Stomach (tissue), 9 donors: ENCODE data around the gene GPBP1L1. TPM values are rescaled to one million over a fixed set of nuclear protein-coding genes. Genes with fewer than 3 reads are reported as not detected.

Source experiments
- DNase-seq, 2 donors: peaks; one replicate each; pipeline versions ENCODE4 v3.0.0 to v3.0.0-alpha.2; 2013 to 2019
- H3K27ac ChIP-seq, 5 donors: fragments of 200-600 bp in 4 of 5; sonication (generic) in 4 of 5; one replicate each; pipeline ENCODE4 v1.5.1; 2013 to 2019; ENCODE audit warnings: mild to moderate bottlenecking in 1 of 5, moderate library complexity in 1 of 5
- H3K27me3 ChIP-seq, 3 donors: fragments of 200-600 bp; sonication (generic); one replicate each; pipeline ENCODE4 v1.5.1; 2017 to 2019; ENCODE audit warnings: mixed run types in 1 of 3
- H3K36me3 ChIP-seq, 4 donors: fragments of 200-600 bp; sonication (generic); 1 replicate in 3 of 4; 2 replicates in 1 of 4; pipeline ENCODE4 v1.5.1; 2016 to 2019
- H3K4me1 ChIP-seq, 4 donors: fragments of 200-600 bp; sonication (generic); one replicate each; pipeline ENCODE4 v1.5.1; 2016 to 2019
- H3K4me3 ChIP-seq, 4 donors: fragments of 200-600 bp; sonication (generic) in 3 of 4; one replicate each; pipeline ENCODE4 v1.5.1; 2016 to 2019; ENCODE audit warnings: mild to moderate bottlenecking in 1 of 4
- H3K9me3 ChIP-seq, 4 donors: fragments of 200-600 bp; sonication (generic); one replicate each; pipeline ENCODE4 v1.5.1; 2016 to 2019
- EP300 ChIP-seq: sonication (generic); formaldehyde crosslinking; IDR thresholded peaks from one replicate; pipeline ENCODE4 v1.6.1; 2017; ENCODE audit warnings: antibody characterized with exemption
- POLR2A ChIP-seq, 4 donors: fragments of 450-650 bp; IDR thresholded peaks; one replicate each; pipeline ENCODE4 v1.6.1; 2016; ENCODE audit warnings: antibody characterized with exemption in 4 of 4, control low read depth in 2 of 4, mild to moderate bottlenecking in 1 of 4, moderate library complexity in 1 of 4
- POLR2AphosphoS5 ChIP-seq, 3 donors: sonication (generic); formaldehyde crosslinking; IDR thresholded peaks; one replicate each; pipeline ENCODE4 v1.6.1; 2016; ENCODE audit warnings: antibody characterized with exemption in 3 of 3
- WGBS, 5 donors: extraction: QIAGEN DNeasy Blood & Tissue Kit in 3 of 5; methylation state at CpG; one replicate each; pipeline versions ENCODE4 v1.1.5 to v1.1.7; 2013 to 2018; 5-methylcytosine and 5-hydroxymethylcytosine counted together
- intact Hi-C: fragments of 100-400 bp; cut with DNase I; formaldehyde crosslinking; loops from one replicate; pipeline ENCODE4 v1.15.1; 2023; ENCODE audit warnings: low total_unique reads
- polyA plus RNA-seq, 3 donors: library from polyadenylated mRNA; stranded (reverse); fragments of 200-250 nt; gene quantifications; one replicate each; pipeline ENCODE4 v1.2.3, GENCODE V29; 2013
- total RNA-seq, 5 donors: library from RNA; depleted of rRNA; stranded (reverse); fragments of >200 nt; gene quantifications; one replicate each; pipeline versions ENCODE4 v1.1.0 to v1.2.3, GENCODE V29; 2014 to 2016
- TF ChIP-seq, protein P1 (sequence below), 7 experiments: fragments of 450-650 bp in 4 of 7; fragments of 200-600 bp in 3 of 7; sonication (generic) in 3 of 7; IDR thresholded peaks; one replicate each; pipeline ENCODE4 v1.5.1; 2016 to 2019; ENCODE audit warnings: antibody characterized with exemption in 7 of 7, control low read depth in 2 of 7, mild to moderate bottlenecking in 1 of 7
- donor health status: healthy with polysubstance abuse.
- donor health status: Bipolar disorder and iron deficiency.
- donor health status: healthy.

GPBP1L1 gene
- total and polyA plus RNA-seq, 8 donors: 40.1 to 346 (median 103) TPM

DNA sequence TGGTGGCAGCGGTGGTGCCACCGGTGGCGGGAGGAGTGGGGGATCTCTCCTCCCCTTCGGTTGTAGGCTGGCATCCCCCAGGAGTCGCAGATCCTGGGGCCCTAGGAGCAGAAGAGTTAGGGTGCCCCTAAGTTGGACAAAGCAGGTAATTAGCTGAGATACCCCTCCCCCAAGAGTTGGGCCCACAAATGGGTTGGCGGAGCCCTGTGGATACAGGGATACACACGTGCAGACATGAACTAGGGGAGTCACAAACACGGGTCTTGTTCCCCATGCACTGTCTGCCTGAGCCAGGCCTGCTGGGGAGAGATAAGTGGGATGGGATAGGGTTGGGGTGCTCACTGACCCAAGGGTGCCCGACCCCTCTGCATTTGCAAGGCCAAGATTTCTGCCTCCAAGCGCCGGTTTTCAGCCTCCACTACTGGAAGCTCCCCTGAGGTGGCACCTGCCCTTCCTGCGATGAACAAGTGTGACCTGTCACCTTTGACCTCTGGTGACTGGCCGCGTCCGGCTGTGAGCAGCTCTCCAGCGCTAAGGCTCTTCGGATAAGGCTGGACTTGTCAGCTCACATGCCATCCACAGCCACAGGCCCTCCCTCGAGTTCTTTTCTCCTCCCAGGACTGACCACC, 64.3 kb downstream of the GPBP1L1 start:
- peak in 1 of 2 donors; percentile 27 for DNase-seq
- 59 to 65% (median 64%) methylated on average over 7 to 18 of the region's 18 CpGs for WGBS, 5 donors
- intact Hi-C loops: no loop called here
- Histone ChIP-seq H3K4me1 (peaks cover 3 to 27% (median 12%) of the 10 kb centered on the region in 4 donors), H3K9me3 (no peaks in the 10 kb centered on the region), H3K27me3 (no peaks in the 10 kb centered on the region), H3K36me3 (peaks cover 35 to 92% (median 79%) of the 10 kb centered on the region in 4 donors), H3K27ac (peak overlapping the region in 4 of 5 donors; percentile 47 to 71 (median 52)), H3K4me3 (peak overlapping the region in 3 of 4 donors; percentile 13 to 27 (median 17))
- TF ChIP-seq EP300 (no peak), POLR2A (IDR thresholded peaks at IDR 0.05) (no peak), POLR2AphosphoS5 (IDR thresholded peaks at IDR 0.05) (no peak)
- TF ChIP-seq, protein P1, sequence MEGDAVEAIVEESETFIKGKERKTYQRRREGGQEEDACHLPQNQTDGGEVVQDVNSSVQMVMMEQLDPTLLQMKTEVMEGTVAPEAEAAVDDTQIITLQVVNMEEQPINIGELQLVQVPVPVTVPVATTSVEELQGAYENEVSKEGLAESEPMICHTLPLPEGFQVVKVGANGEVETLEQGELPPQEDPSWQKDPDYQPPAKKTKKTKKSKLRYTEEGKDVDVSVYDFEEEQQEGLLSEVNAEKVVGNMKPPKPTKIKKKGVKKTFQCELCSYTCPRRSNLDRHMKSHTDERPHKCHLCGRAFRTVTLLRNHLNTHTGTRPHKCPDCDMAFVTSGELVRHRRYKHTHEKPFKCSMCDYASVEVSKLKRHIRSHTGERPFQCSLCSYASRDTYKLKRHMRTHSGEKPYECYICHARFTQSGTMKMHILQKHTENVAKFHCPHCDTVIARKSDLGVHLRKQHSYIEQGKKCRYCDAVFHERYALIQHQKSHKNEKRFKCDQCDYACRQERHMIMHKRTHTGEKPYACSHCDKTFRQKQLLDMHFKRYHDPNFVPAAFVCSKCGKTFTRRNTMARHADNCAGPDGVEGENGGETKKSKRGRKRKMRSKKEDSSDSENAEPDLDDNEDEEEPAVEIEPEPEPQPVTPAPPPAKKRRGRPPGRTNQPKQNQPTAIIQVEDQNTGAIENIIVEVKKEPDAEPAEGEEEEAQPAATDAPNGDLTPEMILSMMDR (IDR thresholded peaks at IDR 0.05): no peak

- Histone ChIP-seq H3K9me3 (no peaks in the 10 kb centered on the region), H3K36me3 (peaks cover 35 to 92% (median 79%) of the 10 kb centered on the region in 4 donors), H3K4me3 (no peak overlapping the region), H3K27ac (peak overlapping the region in 4 of 5 donors; percentile 47 to 71 (median 52)), H3K27me3 (no peaks in the 10 kb centered on the region), H3K4me1 (peaks cover 3 to 27% (median 12%) of the 10 kb centered on the region in 4 donors)
- intact Hi-C loops: no loop called here
- 20 to 47% (median 29%) methylated on average over 1 to 3 of the region's 3 CpGs for WGBS, 5 donors
- DNase-seq: peak in 1 of 2 donors; percentile 13
- TF ChIP-seq POLR2AphosphoS5 (IDR thresholded peaks at IDR 0.05): no peak
- TF ChIP-seq, protein P1 (IDR thresholded peaks at IDR 0.05): no peak
- no peak for TF ChIP-seq EP300
- no peak for TF ChIP-seq POLR2A (IDR thresholded peaks at IDR 0.05)
Observed at GRCh38 chr1:45621501-45621836, 64.9 kb downstream of the GPBP1L1 start.

GRCh38 chr1:45620588-45621500, 65.5 kb downstream of the GPBP1L1 start:
- no peaks in the 10 kb centered on the region for H3K9me3 ChIP-seq
- no peak for DNase-seq
- 83 to 89% (median 88%) methylated on average over 15 to 17 of the region's 17 CpGs for WGBS, 5 donors
- H3K4me3 ChIP-seq: no peak overlapping the region
- intact Hi-C loops: no loop called here
- H3K27me3 ChIP-seq: no peaks in the 10 kb centered on the region
- H3K4me1 ChIP-seq: peaks cover 3 to 27% (median 12%) of the 10 kb centered on the region in 4 donors
- peaks cover 35 to 92% (median 79%) of the 10 kb centered on the region in 4 donors for H3K36me3 ChIP-seq
- TF ChIP-seq, protein P1 (IDR thresholded peaks at IDR 0.05): no peak
- TF ChIP-seq EP300 (no peak), POLR2A (IDR thresholded peaks at IDR 0.05) (no peak), POLR2AphosphoS5 (IDR thresholded peaks at IDR 0.05) (no peak)
- peak overlapping the region in 4 of 5 donors; percentile 47 to 71 (median 52) for H3K27ac ChIP-seq

DNA sequence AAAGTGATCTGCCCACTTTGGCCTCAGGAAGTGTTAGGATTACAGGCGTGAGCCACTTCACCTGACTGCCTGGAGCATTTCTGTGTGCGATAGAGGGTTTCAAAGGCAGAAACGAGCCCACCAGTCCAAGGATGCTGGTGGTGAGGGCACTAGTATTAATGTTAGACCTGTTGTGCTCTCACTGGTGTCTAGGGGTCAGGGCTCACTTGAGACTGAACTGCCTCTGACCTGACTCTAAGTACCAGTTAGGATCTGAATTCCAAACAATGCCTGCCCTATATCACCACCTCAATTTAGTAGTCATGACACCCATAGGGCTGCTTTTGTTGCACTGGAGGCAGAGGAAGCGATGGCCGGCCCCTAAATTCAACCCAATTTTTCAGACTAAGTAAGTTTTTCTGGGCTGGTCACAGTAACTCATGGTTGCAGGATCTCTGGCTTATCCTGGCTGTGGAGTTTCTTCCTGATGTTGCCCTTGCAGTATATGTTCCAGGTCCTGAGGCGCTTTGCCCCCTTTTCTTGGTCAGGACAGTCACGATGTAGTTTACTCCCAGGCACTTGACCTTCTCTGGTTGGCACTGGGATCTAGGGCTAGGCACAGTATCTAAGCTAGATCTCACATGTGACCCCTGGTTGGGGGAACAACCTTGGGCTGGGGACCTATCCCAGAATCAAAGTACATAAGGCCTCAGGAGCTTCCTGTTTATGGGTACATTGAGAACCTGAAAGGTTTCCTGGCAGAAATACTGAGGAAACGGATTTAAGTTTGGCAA, 67.0 kb downstream of the GPBP1L1 start:
- Histone ChIP-seq H3K4me1 (peaks cover 3 to 27% (median 12%) of the 10 kb centered on the region in 4 donors), H3K27ac (peak overlapping the region in 4 of 5 donors; percentile 13 to 71 (median 52)), H3K27me3 (no peaks in the 10 kb centered on the region), H3K4me3 (no peak overlapping the region), H3K9me3 (no peaks in the 10 kb centered on the region), H3K36me3 (peaks cover 51 to 98% (median 84%) of the 10 kb centered on the region in 4 donors)
- 63 to 77% (median 70%) methylated on average over 8 of the region's 8 CpGs for WGBS, 5 donors
- TF ChIP-seq POLR2AphosphoS5 (IDR thresholded peaks at IDR 0.05) (no peak), EP300 (no peak)
- intact Hi-C loops: no loop called here
- no peak for DNase-seq
